MM.1S (cell line): Measurements from ENCODE around the gene DDB1.
A peak's percentile ranks its signal among the peaks of the same experiment; 100 is the strongest.

Source experiments
- EZH2phosphoT487 ChIP-seq: fragments of 300-600 bp; sonication (generic); IDR thresholded peaks from 2 replicates; pipeline ENCODE4 v1.6.1; 2018; ENCODE audit warnings: antibody characterized with exemption, low read length
- TF ChIP-seq, protein P1 (sequence below): fragments of 300-600 bp; sonication (generic); IDR thresholded peaks from 2 replicates; pipeline ENCODE4 v1.5.1; 2016; ENCODE audit warnings: antibody characterized with exemption, low read length, mixed read lengths

DNA sequence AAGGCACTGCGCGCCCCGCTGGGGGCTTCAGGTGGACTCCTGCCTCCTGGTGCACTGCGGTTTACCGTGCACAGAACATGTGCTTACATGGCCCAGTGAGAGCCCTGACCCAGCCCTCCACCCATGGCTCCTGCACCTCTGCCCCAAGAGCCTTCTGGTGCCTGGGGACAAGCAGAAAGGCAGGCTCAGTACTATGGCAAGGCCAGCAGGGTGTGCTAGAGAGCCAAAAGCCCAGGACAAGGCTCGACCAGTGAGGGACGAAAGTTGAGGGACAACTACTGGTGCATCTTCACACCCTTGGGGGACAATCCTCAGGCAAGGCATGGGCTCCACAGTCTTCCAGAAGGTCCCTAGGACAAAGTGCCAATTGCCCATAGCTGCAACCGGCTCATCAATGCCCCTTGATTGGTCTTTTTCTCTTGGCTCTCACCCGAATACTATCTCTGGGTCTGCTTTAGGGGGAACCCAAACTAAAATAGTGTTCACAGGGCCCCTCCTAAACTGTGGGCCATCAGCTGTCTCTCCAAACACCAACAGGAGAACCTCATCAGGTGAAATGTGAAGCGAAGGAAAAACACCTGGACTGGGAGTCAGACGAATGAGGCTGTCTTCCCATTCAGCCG is 78.4 kb downstream of the DDB1 start:
- TF ChIP-seq, protein P1, sequence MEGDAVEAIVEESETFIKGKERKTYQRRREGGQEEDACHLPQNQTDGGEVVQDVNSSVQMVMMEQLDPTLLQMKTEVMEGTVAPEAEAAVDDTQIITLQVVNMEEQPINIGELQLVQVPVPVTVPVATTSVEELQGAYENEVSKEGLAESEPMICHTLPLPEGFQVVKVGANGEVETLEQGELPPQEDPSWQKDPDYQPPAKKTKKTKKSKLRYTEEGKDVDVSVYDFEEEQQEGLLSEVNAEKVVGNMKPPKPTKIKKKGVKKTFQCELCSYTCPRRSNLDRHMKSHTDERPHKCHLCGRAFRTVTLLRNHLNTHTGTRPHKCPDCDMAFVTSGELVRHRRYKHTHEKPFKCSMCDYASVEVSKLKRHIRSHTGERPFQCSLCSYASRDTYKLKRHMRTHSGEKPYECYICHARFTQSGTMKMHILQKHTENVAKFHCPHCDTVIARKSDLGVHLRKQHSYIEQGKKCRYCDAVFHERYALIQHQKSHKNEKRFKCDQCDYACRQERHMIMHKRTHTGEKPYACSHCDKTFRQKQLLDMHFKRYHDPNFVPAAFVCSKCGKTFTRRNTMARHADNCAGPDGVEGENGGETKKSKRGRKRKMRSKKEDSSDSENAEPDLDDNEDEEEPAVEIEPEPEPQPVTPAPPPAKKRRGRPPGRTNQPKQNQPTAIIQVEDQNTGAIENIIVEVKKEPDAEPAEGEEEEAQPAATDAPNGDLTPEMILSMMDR: peak; percentile 87
- no peak for TF ChIP-seq EZH2phosphoT487
